Non-pigmented ciliary epithelial cell (primary cell): ENCODE results near the gene ZNF784.

Source experiments
- DNase-seq: peaks from one replicate; pipeline ENCODE4 v3.0.0-alpha.2; 2010; ENCODE audit warnings: low read depth

The ZNF784 gene

DNA sequence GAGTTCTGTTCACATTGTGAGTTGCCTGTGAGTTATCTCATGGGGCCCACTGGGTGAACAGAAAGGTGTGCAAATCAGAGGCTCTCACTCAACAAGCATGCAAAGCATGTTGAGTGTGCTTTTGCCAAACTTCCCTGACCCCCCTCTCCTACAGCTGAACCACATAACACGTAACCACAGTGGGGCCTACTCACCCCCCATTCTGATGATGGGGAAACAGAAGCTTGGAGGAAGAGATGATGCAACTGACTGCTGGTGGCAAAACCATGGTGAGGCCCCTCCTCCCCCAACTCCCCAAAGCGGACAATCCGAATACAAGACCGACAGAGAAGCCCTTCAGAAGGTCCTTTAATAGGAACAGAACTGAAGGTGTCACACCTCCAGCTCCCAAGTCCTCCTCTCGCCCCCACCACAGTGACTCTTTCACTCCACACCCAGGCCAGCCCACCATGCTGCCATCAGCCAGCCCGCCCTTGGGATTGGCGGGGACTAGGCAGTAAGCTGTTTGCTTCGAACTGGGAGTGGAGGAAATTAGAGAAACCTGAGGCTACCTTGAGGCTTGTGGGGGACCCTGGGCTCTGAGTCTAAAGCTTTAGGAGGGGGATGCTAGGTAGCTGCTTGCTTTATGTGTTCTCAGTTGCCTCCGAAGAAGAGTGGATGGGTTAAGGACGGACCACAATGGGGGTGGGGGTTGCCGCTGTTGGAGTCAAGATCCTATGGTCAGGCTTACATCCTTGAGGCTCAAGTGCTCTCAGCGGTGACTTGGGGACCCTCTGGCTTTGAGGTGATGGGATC is 3.8 kb downstream of the ZNF784 start:
- no peak for DNase-seq

DNA sequence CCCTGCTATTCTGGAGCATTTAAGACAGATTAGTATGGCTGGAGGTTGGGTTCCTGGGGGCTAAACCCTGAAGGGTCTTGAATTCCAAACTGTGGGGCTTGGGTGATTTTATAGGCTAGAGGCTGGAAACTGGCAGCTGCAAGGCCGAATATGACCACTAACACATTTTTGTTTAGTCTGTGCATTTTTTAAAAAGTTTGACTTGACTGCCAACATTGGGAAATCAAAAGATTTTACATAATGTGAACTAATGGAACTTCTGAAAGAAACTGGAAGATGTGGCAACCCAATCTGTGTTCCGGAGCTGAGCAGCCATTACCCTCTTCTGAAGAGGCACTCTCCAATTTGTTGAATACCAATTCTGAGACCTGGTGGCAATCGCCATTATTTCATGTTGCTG is 5.1 kb downstream of the ZNF784 start:
- DNase-seq: no peak

DNA sequence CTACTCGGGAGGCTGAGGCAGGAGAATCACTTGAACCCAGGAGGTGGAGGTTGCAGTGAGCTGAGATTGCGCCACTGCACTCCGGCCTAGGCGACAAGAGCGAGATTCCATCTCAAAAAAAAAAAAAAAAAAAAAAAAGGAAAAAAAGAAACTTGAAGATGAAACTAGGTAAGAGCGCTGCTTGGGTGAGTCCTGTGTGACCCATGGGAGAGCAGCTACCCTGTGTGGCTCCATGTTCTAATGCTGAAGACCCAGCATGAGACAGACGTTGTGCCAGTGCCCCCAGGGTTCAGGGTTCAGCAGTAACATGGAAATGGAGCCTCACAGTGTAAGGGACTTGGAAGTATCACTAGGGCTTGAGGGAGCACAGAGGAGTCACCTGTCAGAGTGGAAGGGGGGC is 5.9 kb downstream of the ZNF784 start:
- no peak for DNase-seq

DNA sequence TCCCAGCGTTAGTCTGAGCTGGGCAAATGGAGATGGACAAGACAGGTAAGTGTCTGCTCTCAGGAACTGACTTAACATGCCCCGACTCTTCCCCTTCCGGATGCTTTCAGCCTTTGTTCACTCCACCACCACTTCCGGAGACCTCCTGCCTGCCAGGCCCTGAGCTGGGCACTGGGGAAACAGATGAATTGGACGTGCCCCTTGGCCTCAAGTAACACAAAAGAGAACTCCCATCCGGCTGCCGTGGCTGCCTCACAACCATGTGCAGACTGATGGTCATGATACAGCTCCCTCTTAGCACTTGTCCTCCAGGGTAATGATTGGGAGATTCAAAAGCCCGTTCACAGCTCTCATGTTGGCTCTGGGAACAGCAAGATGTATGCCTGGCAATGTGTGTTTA is 6.9 kb downstream of the ZNF784 start:
- DNase-seq: no peak

DNA sequence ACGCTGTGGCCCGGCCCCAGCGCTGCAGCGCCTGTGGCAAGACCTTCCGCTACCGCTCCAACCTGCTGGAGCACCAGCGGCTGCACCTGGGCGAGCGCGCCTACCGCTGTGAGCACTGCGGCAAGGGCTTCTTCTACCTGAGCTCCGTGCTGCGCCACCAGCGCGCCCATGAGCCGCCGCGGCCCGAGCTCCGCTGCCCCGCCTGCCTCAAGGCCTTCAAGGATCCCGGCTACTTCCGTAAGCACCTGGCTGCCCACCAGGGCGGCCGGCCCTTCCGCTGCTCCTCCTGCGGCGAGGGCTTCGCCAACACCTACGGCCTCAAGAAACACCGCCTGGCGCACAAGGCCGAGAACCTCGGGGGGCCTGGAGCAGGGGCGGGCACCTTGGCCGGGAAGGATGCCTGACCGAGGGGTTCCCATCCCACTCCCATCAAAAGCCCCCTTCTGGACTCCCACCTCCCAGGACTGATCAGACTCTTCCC is 7.9 kb downstream of the ZNF784 start:
- no peak for DNase-seq

DNA sequence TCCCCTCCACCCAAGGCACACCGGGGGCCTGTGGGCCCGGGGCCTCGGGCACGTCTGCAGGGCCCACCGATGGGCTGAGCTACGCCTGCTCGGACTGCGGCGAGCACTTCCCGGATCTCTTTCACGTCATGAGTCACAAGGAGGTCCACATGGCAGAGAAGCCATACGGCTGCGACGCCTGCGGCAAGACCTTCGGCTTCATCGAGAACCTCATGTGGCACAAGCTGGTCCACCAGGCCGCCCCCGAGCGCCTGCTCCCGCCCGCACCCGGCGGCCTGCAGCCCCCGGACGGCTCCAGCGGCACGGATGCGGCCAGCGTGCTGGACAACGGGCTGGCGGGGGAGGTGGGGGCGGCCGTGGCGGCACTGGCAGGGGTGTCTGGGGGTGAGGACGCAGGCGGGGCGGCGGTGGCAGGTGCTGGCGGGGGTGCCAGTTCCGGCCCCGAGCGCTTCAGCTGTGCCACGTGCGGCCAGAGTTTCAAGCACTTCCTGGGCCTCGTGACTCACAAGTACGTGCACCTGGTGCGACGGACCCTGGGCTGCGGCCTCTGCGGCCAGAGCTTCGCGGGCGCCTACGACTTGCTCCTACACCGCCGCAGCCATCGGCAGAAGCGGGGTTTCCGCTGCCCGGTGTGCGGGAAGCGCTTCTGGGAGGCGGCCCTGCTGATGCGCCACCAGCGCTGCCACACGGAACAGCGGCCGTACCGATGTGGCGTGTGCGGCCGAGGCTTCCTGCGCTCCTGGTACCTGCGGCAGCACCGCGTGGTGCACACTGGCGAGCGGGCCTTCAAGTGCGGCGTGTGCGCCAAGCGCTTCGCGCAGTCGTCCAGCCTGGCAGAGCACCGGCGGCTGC is 8.6 kb downstream of the ZNF784 start:
- DNase-seq: no peak

DNA sequence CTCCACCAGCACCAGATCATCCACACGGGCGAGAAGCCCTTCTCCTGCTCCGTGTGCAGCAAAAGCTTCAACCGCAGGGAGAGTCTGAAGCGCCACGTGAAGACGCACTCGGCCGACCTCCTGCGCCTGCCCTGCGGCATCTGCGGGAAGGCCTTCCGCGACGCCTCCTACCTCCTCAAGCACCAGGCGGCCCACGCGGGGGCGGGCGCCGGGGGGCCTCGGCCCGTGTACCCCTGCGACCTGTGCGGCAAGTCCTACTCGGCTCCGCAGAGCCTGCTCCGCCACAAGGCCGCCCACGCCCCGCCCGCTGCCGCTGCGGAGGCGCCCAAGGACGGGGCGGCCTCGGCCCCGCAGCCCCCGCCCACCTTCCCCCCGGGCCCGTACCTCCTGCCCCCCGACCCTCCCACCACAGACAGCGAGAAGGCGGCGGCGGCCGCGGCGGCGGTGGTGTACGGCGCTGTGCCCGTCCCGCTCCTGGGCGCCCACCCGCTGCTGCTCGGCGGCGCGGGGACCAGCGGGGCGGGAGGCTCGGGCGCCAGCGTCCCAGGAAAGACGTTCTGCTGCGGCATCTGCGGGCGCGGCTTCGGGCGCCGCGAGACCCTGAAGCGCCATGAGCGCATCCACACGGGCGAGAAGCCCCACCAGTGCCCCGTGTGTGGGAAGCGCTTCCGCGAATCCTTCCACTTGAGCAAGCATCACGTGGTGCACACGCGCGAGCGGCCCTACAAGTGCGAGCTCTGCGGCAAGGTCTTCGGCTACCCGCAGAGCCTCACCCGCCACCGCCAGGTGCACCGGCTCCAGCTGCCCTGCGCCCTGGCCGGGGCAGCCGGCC is 9.4 kb downstream of the ZNF784 start:
- no peak for DNase-seq

DNA sequence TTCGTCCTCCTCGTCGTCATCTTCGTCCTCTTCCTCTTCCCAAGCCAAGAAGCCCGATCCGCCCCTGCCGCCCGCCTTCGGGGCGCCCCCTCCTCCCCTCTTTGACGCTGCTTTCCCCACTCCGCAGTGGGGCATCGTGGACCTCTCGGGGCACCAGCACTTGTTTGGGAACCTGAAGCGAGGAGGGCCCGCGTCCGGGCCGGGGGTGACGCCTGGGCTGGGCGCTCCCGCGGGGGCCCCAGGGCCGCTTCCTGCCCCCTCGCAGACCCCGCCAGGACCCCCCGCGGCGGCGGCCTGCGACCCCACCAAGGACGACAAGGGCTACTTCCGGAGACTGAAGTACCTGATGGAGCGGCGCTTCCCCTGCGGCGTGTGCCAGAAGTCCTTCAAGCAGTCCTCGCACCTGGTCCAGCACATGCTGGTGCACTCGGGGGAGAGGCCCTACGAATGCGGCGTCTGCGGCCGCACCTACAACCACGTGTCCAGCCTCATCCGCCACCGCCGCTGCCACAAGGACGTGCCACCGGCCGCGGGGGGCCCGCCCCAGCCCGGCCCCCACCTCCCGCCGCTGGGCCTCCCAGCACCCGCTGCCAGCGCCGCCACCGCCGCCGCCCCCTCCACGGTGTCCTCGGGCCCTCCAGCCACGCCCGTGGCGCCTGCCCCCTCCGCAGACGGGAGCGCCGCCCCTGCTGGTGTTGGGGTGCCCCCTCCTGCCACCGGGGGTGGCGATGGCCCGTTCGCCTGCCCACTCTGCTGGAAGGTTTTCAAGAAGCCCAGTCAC is 10.2 kb downstream of the ZNF784 start:
- DNase-seq: no peak

DNA sequence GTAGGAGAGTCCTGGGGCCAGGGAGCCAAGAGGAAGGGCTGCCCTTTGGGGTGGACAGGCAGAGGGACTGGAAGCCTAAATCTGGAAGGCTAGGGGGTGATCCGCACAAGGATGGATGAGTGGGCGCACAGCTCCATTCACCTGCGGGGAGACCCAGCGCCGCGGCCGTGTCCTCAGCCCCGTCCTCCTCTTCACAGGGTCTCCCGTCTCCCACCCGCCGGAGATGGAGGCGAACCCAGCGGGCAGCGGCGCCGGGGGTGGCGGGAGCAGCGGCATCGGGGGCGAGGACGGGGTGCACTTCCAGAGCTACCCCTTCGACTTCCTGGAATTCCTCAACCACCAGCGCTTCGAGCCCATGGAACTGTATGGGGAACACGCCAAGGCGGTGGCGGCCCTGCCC is 11.0 kb downstream of the ZNF784 start:
- DNase-seq: no peak

DNA sequence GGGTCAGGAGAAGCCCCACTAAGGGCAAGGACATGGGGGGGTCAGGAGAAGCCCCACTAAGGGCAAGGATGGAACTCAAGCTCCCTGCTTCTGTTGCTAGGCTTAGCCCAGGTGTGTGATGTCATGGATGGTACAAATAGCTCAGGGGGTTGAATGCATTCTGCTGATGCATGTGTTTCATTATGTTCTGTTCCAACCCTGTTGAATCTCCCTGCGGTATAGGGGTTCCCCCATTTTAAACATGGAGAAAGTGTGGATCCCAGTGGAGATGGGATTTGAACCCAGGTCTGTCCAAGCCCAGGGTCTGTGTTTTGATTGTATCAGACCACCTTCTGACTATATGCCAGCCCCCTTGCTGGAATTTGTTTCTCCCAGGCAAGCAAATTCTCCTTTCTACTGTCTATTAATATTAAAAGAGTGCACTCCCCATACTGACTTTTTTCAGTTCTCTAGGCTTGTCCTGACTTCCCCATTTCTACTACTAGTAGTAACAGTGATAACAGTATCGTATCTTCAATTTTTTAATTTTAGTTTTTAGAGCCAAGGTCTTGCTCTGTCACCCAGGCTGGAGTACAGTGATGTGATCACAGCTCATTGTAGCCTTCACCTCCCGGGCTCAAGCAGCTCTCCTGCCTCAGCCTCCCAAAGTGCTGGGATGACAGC is 12.3 kb downstream of the ZNF784 start:
- DNase-seq: no peak

DNA sequence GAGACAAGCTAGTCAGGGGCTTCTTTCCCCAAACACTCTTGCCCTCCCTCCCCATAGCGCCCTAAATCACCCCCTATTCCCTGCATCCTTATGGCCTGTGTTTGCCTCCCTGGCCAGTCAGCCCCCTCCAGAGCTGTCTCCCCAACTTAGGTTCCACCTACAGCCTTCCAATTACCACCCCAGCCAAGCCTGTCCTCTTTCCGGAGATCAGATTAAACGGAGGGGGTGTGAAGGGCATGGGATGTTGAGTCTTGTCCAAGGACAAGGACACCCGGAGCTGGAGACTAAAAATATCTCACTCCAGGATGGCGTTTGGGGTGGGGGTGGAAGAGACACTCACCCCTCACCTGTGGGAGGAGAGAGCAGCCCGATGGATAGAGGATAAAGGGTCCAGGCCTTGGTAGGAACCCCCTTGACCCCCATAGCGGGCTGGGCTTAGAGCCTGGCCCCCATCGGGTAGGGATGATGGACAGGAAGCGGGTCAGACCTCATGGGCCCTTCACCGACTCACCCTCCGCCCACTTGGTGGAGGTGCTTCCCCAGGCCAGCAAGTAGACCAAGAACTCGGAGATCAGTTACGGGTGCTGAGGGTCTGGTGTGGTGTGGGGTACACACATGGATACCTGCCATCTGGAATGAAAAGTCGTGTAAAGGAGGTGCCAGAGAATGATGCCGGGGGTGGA is 12.9 kb downstream of the ZNF784 start:
- DNase-seq: no peak

DNA sequence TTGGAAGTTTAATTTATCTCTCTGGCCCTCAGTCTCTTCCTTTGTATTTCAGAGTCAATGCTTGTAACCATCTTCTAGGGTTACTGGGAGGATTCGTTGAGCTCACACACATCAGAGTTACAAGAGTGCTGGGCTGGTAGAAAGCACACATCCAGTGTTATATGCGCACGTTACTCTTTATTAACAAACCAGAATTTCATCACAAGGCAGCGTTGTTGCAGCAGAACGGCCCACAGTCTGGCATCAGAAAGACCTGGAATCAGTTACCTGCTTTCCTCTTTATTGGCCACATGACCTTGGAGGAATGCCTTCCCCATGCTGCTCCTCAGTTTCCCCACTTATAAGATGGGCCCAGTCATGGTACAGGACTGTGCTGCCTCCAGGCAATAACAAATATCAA is 15.0 kb downstream of the ZNF784 start:
- DNase-seq: no peak

DNA sequence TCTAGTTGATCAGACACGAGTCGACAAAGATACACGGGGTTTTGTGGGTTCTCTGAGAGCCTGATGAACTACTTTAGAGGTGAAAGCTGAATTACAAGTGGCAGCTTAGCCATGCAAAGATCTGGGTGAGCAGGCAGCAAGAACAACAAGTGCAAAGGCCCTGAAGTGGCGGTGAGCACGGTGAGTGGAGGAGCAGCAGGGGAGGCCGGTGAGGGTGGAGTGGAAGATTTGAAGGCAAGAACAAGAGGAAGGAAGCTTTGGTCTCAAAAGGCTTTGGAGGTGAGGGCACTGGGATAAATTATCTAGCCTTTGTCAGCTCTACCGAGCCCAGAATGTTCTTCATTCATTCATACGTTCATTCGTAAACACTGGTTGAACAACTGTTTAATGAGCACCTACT is 17.5 kb downstream of the ZNF784 start:
- DNase-seq: no peak

DNA sequence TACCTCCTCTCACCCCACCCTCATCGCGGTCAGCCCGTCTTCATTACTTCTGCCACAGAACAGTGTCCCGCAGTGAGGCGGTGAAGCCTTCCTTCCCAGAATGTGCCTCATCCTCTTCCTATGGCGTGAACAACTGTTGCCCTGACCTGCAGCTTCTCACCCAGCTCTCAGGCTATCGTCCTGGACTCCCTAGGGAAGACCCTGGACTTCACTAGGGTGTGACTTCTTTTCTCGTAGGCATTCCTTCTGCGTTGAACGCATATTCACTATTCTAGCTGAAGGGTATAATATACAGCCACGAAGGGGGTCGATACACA is 17.9 kb downstream of the ZNF784 start:
- DNase-seq: no peak

DNA sequence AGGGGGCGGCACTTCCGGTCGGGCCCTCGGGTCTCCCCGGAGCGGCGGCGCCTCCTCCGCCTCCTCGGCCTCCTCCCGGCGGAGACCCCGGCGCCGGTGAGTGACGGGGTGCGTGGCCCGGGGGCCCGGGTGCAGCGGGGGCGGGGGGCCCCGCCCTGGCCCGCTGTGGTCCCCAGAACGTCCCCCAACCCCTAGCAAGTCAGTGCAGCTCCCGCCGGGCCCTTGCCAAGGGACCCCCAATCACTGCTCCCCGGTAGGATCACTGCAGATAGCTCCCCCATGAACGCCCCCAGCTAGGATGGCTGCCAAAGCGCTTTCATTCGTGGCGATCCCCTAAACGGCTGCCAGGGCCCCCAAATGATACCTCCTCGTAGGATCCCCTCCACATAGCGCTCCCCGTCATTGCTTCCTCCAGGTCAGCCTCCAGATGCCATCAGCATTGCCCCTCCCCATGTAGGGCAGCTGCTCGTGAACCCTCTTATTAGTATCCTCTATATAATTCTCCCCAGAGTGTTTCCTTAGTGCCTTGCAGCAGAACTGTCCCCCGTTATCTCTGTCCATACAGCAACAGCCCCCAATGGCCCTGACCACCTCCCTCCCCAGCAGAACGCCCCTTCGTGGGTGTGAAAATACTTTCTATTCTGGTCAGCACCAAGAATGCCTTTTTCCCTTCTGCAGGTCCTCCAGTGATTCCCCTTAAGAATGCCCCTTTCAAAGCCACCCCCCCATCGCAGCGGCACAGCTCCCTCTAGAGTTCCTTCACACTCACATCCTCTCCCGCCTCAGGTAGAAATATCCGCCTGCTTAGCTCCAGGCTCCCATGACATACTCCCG is 18.5 kb downstream of the ZNF784 start, which contains the start of gene ZNF865:
TSS of gene ZNF865 (plus strand) at position 11 of the 834 bp plus-strand sequence. CDS start 7,972 bp downstream, outside the sequence.
- peak; percentile 70 for DNase-seq

DNA sequence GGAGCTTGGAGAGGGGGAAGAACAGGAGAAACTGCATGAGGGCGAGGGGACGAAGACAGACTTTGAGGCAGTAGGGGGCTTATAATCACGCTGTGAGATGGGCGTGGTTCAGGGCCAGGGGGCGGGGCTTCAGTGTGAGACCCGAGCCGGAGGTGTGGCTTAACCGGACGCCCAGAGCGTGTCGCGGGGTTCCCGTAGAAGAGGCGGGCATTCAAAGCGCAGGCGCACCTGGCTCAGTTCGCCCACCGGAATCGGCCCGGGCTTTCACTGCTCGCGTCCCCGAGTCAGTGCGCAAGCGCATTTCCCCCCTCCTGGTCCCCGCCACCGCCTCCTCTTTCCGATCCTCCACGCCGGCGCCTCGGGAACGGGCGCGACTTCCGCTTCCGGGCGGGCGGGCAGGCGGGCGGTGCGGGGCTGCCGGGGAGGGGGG is 19.1 kb downstream of the ZNF784 start:
- peak; percentile 87 for DNase-seq

DNA sequence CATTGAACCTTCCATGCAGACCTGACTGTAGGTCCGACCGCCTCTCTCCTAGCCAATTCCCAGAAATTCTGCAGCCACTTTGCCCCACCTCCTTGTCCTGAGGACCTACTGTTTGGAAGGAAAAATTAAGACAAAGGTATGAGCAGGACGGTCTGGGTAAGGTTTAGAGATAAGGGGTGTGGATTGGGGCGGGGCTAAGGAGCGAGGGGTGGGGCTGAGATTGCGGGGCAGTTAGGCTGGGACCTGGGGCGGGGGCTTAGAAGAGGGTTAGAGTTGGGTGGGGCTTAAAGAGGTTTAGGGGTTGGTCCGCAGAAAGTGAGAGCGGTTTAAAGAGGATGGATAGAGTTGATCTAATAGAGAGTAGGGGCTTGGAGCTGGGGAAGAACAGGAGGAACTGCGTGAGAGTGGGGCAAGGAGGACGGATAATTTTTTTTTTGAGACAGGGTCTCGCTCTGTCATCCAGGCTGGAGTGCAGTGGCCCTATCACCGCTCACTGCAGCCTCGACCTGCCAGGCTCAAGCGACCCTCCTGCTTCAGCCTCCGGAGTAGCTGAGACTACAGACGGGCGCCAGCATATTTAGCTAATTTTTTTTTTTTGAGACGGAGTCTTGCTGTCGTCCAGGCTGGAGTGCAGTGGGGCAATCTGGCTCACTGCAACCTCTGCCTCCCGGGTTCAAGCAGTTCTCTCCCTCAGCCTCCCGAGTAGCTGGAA is 20.6 kb downstream of the ZNF784 start:
- no peak for DNase-seq

DNA sequence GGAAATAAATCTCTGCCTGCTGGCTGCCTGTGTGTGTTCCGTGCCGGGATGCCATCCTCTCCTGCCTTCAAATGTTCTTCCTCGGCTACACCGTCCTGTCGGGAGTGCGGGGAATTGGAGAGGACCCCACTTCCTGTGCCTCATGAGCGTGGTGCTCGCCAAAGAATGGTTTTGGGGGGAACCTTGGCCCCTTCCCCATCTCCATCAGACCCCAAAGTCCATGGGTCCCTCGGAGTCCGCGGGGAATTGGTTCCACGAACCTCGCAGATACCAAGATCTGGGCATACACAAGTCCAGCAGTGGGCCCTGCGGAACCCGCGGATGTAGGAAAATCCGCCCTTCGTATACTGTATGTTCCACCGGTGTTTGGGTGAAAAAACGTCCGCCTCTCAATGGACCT is 21.3 kb downstream of the ZNF784 start:
- no peak for DNase-seq
